Astrocyte of the hippocampus (primary cell): ENCODE results near the gene SERPINB8.
"Not testable (repeated sequence)": the region's sequence is repeated elsewhere in the genome, so short reads cannot be mapped to it uniquely, and the experiment has no call there.

Source experiments
- DNase-seq: peaks from one replicate; pipeline ENCODE4 v3.0.0; 2011; ENCODE audit warnings: low read depth, low spot score

Gene SERPINB8, protein sequence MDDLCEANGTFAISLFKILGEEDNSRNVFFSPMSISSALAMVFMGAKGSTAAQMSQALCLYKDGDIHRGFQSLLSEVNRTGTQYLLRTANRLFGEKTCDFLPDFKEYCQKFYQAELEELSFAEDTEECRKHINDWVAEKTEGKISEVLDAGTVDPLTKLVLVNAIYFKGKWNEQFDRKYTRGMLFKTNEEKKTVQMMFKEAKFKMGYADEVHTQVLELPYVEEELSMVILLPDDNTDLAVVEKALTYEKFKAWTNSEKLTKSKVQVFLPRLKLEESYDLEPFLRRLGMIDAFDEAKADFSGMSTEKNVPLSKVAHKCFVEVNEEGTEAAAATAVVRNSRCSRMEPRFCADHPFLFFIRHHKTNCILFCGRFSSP

GRCh38 chr18:63969942-63970808 is at the start of gene SERPINB8:
SERPINB8 (plus strand) TSS chr18:63970081; CDS start chr18:63978309, 8,228 bp downstream.
- peak; percentile 98 for DNase-seq

- no peak for DNase-seq
Measured at GRCh38 chr18:63922049-63922448, 47.8 kb upstream of the SERPINB8 start.

DNA sequence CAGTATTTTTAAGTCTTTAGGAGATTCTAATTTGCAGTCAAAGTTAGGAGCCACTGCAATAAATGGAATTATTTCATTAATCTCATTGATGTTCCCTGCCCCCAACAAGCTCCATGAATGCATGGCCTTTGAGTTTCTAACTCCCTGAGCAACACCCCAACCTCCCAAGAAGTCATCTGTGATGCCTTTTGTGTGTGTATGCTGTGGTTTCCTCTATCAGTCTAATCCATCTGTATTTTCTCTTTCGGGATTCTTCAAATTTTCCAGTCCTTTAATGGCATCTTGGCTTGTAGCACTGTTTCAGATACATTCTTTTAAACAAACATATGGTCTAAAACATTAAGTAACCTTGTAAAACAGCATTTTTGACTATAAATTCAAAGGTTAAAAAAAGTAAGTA is 45.3 kb upstream of the SERPINB8 start:
- DNase-seq = peak; percentile 5

DNA sequence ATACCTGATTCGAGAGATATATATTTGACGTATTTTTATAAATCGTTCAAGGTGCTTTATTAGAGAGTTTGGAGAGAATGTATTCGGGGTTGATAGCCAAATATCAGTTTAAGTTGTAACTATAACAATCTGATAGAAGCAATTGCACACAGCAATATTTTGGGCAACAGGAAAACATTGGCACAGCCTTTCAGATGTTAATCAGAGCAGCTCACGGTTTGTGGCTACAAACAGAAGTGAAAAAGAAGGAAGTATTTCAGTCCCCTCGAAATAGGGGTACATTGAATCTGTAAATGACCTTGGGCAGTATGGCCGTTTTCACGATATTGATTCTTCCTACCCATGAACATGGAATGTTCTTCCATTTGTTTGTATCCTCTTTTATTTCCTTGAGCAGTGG is 41.5 kb upstream of the SERPINB8 start:
- DNase-seq = no peak

GRCh38 chr18:63929369-63929768 is 40.5 kb upstream of the SERPINB8 start:
- not testable (repeated sequence) for DNase-seq

DNA sequence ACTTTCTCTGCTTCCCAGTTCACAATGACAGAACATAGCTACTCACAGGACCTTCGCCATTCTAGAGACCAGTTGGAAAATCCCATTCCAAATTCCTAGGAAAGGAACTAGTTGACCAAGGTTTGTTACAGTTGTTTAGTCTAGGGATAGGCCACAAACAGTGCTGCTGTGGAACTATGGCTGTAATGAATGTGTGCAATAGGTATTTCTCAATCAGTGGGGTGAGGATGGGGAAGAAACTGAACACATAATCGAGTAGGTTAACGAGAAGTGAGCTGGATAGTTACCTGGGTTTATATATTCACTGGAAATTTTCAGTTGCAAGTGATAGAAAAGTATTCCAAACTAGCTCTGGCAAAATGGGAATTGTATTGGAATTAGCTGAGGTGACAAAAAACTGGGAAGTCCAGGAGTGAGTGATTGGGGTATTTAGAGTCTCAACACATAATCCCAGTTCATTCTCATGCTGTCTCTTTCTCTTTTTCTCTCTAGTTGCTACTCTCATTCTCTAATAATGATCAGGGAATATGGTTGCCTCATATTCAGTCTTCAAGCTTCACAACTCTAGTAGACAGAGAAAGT is 39.0 kb upstream of the SERPINB8 start:
- DNase-seq = no peak

DNA sequence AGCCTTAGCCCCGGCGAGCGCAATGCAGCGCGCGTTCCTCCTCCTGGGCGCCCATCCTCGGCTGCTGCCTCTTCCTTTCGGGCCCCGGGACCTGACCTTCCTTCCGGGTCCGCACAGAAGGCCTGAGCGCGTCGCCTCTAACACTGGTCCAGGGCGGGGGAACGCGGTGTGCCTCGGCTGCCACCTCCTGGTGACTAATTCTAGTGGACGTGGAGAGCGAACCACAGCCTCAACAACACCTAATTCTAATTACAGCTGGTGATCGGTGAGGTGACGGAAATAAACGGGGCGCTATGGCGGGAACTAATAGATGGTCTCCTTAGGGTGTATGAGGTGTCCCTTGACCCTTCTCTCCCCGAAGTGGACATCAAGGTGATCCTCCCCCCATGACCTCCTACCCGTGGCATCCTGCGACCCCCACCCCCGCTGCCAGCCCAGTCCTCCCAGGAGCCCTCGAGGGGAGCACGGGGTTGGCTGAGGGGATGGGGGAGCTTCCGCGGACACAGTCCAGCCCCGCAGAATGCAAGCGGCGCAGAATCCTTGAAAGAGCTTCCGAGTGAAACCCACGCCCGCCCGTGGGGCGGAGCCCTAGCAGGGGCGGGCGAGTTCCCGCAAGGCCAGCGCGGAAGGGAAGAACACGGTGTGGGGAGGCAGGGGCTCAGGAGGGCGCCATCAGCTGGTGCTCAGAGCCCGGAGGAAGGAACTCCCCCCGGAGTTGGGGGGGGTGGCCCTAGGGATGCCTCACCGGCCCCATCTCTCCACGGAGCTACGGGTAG is 33.5 kb upstream of the SERPINB8 start:
- DNase-seq = peak; percentile 84

DNA sequence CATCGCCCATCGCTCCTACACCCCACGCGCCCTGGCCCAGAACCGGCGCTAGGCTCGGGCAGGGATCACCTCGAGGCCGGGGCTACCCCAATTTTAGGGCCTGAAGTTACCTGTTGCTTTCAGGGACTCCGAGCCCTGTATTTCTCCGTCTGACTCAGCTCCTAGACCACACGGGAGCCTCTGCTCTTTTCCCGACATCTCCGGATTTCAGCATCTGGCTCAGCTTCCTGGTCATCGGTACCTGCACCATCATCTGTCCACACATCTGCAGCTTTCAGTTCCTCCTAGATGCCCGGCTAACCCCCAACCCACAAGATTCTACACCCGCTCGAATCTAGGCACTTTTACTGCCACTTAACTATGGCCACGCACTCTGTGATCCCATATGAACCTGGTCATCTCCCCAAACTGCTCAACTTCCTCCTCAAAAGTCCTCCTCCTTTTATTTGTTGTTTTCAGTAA is 32.9 kb upstream of the SERPINB8 start:
- DNase-seq = no peak

DNA sequence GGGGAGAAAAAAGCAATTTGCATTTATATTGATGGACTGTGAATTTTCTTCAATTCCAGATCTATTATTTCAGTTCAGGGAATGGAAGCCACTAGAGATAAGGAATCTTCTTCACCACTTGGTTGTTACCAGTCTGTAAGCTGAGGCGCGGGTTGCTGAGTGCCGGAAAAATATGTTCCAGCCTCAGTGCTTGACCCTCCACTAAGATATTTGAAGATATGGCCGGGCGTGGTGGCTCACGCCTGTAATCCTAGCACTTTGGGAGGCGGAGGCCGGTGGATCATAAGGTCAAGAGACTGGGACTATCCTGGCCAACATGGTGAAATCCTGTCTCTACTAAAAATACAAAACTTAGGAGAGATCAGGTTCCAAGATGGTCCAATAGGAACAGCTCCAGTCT is 29.9 kb upstream of the SERPINB8 start:
- no peak for DNase-seq

DNA sequence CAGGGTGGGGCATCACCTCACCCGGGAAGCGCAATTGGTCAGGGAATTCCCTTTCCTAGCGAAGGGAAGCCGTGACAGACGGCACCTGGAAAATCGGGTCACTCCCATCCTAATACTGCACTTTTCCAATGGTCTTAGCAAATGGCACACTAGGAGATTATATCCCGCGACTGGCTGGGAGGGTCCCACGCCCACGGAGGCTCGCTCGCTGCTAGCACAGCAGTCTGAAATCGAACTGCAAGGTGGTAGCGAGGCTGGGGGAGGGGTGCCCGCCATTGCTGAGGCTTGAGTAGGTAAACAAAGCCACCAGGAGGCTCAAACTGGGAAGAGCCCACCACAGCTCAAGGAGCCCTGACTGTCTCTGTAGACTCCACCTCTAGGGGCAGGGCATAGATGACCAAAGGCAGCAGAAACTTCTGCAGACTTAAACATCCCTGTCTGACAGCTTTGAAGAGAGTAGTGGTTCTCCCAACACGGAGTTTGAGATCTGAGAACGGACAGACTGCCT is 29.3 kb upstream of the SERPINB8 start:
- DNase-seq = not testable (repeated sequence)

DNA sequence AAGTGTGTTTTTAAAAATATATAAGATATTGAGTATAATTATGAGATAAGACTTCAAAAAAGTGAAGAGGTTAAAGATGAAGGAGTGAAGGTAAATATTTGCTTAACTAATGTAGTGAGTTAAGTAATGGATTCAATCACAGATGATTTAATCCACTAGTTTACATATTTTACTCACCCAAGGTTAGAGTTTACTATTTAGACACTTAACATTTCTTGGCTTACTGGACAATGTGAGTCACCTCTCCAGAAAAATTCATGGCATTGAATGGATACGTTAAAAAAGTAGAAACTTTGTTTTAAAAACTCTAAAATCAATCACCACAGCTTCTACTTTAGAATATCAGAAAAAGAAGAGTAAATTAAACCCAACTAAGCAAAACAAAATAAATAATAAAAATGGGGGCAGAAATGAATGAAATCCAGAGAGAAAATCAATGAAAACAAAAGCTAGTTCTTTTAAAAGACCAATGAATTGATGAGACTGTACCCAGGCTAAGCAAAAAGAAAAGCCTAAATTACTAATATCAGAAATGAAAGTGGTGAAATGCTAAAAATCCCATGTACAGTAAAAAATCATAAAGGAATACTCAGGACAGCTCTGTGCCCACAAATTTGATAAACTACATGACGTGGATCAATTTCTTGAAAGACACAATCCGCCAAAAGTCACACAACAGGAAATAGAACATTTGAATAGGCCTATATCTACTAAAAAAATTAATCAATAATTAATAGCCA is 22.7 kb upstream of the SERPINB8 start:
- DNase-seq = no peak

DNA sequence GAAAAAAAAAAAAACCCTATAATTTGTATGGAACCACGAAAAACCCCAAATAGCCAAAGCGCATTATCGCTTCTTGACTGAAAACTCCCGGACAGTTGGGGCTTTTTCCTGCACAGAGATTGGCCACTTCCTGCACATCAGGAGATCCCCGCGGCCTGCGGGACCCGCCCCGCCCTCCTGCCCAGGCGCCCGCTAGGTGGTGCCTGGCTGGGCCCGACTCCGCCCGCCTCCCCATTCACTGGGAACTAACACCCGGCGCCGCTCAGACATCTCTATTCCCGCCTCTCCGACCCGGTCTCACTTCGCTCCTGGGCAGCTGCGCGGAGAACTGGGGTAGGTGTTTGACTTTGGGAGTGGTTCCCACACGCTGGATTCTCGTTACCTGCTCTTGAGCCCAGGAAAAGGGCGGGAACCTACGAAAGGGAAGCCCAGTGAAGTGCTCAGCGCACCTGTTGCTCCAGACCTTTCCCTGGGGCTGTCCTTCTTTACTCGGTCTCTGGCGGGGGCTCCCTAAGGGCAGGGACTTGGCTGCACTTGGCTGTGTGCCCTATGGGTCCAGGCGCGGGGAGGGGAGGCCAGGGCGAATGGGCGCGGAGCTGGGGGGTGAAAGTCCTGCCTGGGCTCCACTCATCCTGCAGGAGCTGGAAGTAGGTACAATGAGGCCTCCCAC is 20.7 kb upstream of the SERPINB8 start, which contains the start of gene HMSD:
TSS of gene HMSD (plus strand) at position 234 of the 670 bp plus-strand sequence. CDS start 4,155 bp downstream, outside the sequence.
- peak; percentile 63 for DNase-seq

DNA sequence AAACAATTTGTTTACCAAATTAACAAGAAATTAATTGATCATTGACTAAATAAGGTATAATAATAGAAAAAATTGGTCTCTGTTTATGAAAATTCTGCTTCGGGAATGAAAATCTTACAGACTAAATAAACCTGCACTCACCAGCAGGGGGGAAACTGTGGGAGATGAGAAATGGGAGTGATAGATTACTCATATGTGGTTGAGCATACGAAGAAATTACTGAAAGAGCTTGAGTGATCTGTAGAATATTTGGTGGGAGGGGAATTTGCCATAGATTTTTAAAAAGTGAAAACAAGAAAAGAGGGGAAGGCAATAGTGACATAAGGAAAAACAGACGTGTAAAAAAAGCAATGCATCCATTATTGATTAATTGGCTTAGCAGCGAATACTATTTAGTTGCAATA is 18.6 kb upstream of the SERPINB8 start:
- peak; percentile 15 for DNase-seq

GRCh38 chr18:63953811-63954210 is 16.1 kb upstream of the SERPINB8 start:
- DNase-seq = peak; percentile 9

- DNase-seq = no peak
Measured at GRCh38 chr18:63956755-63957154, 13.1 kb upstream of the SERPINB8 start.

DNA sequence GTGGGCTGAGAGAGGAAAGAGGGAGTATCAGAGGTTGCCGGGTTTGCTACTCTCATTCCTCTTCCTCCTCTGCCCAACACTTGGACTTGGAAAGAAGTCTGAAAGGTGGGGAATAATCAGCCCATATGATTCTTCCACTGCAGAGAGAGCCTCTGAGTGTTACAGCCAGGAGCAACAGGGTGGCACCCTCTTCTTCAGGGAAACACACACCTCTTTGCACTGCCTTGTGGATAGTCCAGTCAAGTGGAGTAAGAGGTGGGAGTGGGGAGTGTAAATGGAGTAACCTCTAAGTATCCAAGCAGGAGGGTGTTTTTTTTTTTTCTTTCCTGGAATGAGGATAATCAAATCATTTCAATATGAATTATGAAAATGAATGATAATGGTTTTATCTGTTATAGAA is 9.0 kb upstream of the SERPINB8 start:
- no peak for DNase-seq

- no peak for DNase-seq
Measured at GRCh38 chr18:63961435-63961980, 8.4 kb upstream of the SERPINB8 start.

GRCh38 chr18:63962137-63962536 is 7.7 kb upstream of the SERPINB8 start:
- no peak for DNase-seq

DNA sequence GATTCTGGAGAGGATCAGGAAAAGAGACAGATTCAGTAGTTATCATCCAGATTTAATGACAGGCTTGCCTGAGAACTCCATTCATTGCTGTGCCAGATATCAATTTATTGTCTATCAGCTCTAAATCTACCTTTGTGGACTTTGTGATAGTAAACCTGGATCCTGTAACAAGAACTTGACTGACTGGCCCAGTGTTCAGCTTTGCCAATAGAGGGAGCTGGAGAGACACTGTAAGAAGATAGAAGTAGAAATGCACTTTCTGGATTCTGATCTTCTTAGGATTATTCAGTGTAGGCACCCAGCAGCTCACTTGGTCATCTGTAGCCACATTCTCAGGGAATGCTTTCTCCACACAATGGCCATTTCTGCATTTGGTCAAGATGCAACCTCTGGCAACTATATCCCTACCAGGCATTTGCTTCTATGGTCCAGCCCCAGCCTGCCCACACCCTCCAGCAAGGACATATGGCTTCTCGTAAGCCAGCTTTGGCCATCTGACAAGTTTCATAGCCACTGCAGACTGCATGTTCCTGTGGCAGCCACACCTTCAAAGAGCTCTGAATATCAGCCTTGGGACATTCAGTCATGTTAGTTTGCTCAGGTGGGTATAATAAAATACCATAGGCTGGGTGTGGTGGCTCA is 6.1 kb upstream of the SERPINB8 start:
- DNase-seq = peak; percentile 70
